Lower leg skin (tissue), 4 donors: ENCODE results near the gene CDCA4. TPM values are rescaled to one million over a fixed set of nuclear protein-coding genes. Genes with fewer than 3 reads are reported as not detected.

Experiments used
- DNase-seq, 2 donors: peaks; one replicate each; pipeline ENCODE4 v3.0.0-alpha.2; 2019; ENCODE audit warnings: low spot score in 2 of 2
- H3K4me3 ChIP-seq: fragments of 200-600 bp; sonication (generic); 2 replicates; pipeline ENCODE4 v1.5.1; 2017; ENCODE audit warnings: mild to moderate bottlenecking, low read depth; ENCODE audit not compliant: poor library complexity, severe bottlenecking
- CTCF ChIP-seq, 3 donors: fragments of 450-650 bp; IDR thresholded peaks; one replicate each; pipeline ENCODE4 v1.5.1; 2016; ENCODE audit warnings: antibody characterized with exemption in 3 of 3, mild to moderate bottlenecking in 3 of 3, moderate library complexity in 2 of 3
- POLR2A ChIP-seq, 2 donors: fragments of 450-650 bp; IDR thresholded peaks; one replicate each; pipeline ENCODE4 v1.6.1; 2016 to 2017; ENCODE audit warnings: antibody characterized with exemption in 2 of 2, mild to moderate bottlenecking in 1 of 2, moderate library complexity in 1 of 2
- WGBS, 2 donors: methylation state at CpG; one replicate each; pipeline ENCODE4 v1.1.5; 2018; 5-methylcytosine and 5-hydroxymethylcytosine counted together
- intact Hi-C: fragments of 100-400 bp; cut with DNase I; formaldehyde crosslinking; loops from one replicate; pipeline ENCODE4 v1.15.0; 2023; ENCODE audit warnings: low total_unique reads
- total RNA-seq, 4 donors: library from RNA; depleted of rRNA; stranded (reverse); fragments of >200 nt; gene quantifications; one replicate each; pipeline ENCODE4 v1.1.0, GENCODE V29; 2016

CDCA4 gene
- total RNA-seq, 4 donors from 2014 or later, result 39.3 to 45.7 (median 41.5) TPM

GRCh38 chr14:105026033-105026785 is 5.3 kb upstream of the CDCA4 start:
- WGBS, 2 donors, result 91% methylated on average over 16 of the region's 16 CpGs
- no peak for TF ChIP-seq POLR2A (IDR thresholded peaks at IDR 0.05)
- no peak for TF ChIP-seq CTCF (IDR thresholded peaks at IDR 0.05)
- DNase-seq, result no peak
- intact Hi-C loops, result no loop called here
- H3K4me3 ChIP-seq, result no peak overlapping the region

GRCh38 chr14:105025429-105025828 is 4.5 kb upstream of the CDCA4 start:
- WGBS, 2 donors, result 92 to 96% methylated on average over 6 of the region's 6 CpGs
- intact Hi-C loops, result no loop called here
- H3K4me3 ChIP-seq, result no peak overlapping the region
- DNase-seq, result no peak
- TF ChIP-seq CTCF (IDR thresholded peaks at IDR 0.05) (no peak), POLR2A (IDR thresholded peaks at IDR 0.05) (no peak)

- 76 to 78% methylated on average over 4 of the region's 4 CpGs for WGBS, 2 donors
- DNase-seq, result no peak
- TF ChIP-seq POLR2A (IDR thresholded peaks at IDR 0.05) (no peak), CTCF (IDR thresholded peaks at IDR 0.05) (no peak)
- intact Hi-C loops, result no loop called here
- H3K4me3 ChIP-seq, result no peak overlapping the region
These were observed 3.1 kb upstream of the CDCA4 start for GRCh38 chr14:105023791-105024480.

- DNase-seq, result no peak
- WGBS, 2 donors, result 68 to 81% methylated on average over 11 of the region's 11 CpGs
- TF ChIP-seq POLR2A (IDR thresholded peaks at IDR 0.05) (no peak), CTCF (IDR thresholded peaks at IDR 0.05) (no peak)
- intact Hi-C loops, result no loop called here
- no peak overlapping the region for H3K4me3 ChIP-seq
These were observed 2.3 kb upstream of the CDCA4 start for GRCh38 chr14:105023144-105023543.

- WGBS, 2 donors, result 85 to 89% methylated on average over 2 of the region's 2 CpGs
- DNase-seq, result no peak
- TF ChIP-seq CTCF (IDR thresholded peaks at IDR 0.05) (no peak), POLR2A (IDR thresholded peaks at IDR 0.05) (no peak)
- H3K4me3 ChIP-seq, result no peak overlapping the region
- intact Hi-C loops, result no loop called here
These were observed 1.4 kb upstream of the CDCA4 start for GRCh38 chr14:105022276-105022670.
